Epithelial cell of esophagus (primary cell): ENCODE measurements around the gene WDR27.

ENCODE experiments used
- DNase-seq: peaks from one replicate; pipeline ENCODE4 v3.0.0; 2010; ENCODE audit warnings: low read depth
- H3K4me3 ChIP-seq: 2 replicates; pipeline ENCODE4 v1.5.1; 2011; ENCODE audit warnings: mild to moderate bottlenecking, low read length, control low read depth
- CTCF ChIP-seq: IDR thresholded peaks from 2 replicates; pipeline ENCODE4 v1.5.1; 2011; ENCODE audit warnings: low read depth, mild to moderate bottlenecking, low read length, control low read depth, inconsistent platforms; ENCODE audit not compliant: insufficient read depth; ENCODE audit errors: missing control alignments

WDR27 gene

GRCh38 chr6:169643521-169643920, 58.3 kb downstream of the WDR27 start:
- no peak for TF ChIP-seq CTCF
- DNase-seq, result no peak
- H3K4me3 ChIP-seq, result no peak overlapping the region

GRCh38 chr6:169642455-169642854, 59.4 kb downstream of the WDR27 start:
- no peak for DNase-seq
- TF ChIP-seq CTCF, result no peak
- no peak overlapping the region for H3K4me3 ChIP-seq

GRCh38 chr6:169641461-169642085, 60.3 kb downstream of the WDR27 start:
- no peak overlapping the region for H3K4me3 ChIP-seq
- no peak for TF ChIP-seq CTCF
- no peak for DNase-seq

- no peak overlapping the region for H3K4me3 ChIP-seq
- TF ChIP-seq CTCF, result no peak
- no peak for DNase-seq
Measured at GRCh38 chr6:169640983-169641382, 60.8 kb downstream of the WDR27 start.

GRCh38 chr6:169640351-169640852, 61.4 kb downstream of the WDR27 start:
- no peak for TF ChIP-seq CTCF
- H3K4me3 ChIP-seq, result no peak overlapping the region
- DNase-seq, result no peak

GRCh38 chr6:169639653-169640278, 62.1 kb downstream of the WDR27 start:
- H3K4me3 ChIP-seq, result no peak overlapping the region
- DNase-seq, result no peak
- TF ChIP-seq CTCF, result no peak

- no peak for TF ChIP-seq CTCF
- H3K4me3 ChIP-seq, result no peak overlapping the region
- no peak for DNase-seq
Measured at GRCh38 chr6:169638915-169639314, 62.9 kb downstream of the WDR27 start.
